GM21423 (cell line): ENCODE data around the gene MCCC2.
"Not testable (repeated sequence)": the region's sequence is repeated elsewhere in the genome, so short reads cannot be mapped to it uniquely, and the experiment has no call there.

Experiments used
- ATAC-seq: cut with Tn5 transposase; IDR thresholded peaks from one replicate; pipeline ENCODE4 v1.9.1; 2021; ENCODE audit warnings: mild to moderate bottlenecking, moderate library complexity; ENCODE audit not compliant: unreplicated experiment

Gene MCCC2

DNA sequence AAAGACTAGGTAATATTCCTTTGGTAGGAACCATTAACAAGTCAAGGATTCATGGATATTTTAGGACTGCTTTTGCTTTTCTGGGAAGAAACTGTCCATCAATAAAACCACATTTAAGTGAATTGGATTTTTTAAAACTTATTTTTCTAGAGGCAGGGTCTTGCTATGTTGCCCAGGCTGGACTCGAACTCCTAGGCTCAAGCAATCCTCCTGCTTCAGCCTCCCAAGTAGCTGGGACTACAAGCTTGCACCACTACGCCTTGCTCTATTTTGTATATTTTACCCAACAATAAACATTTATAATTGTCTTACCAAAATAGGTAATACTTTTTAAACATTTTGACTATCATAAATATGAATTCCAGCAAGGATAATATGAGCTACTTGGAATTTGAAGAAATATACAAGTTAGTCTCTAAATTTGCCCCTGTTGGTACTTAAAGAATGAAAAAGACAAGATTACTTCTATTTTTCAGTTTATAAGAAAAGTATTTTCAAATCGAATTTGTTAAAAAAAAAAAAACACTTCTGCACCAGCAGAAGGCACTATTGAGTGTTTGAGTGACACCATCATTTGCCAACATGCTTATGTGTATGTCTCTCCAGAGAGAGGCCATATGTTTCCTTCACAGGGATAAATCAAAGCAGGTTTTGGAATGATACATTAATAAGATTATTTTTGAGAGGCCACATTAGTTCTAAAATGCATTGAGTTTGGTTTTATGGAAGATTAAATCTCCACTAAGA is 71.9 kb downstream of the MCCC2 start:
- ATAC-seq = no peak

DNA sequence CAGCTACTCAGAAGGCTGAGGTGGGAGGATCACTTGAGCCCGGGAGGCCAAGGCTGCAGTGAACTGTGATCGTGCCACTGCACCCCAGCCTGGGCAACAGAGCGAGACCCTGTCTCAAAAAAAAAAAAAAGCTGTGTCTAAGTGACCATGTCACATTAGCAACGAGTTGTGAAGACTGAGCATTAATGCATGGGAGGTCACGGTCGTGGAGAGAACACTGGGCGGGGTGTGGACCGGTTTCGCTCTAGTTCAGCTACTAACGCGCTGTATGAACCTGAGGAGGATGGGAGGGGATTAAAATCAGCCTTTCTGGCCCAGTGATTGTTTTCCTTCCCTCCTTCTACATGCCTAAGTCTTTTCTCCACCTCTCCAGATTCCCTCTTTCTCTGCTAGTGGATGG is 75.2 kb downstream of the MCCC2 start:
- ATAC-seq = no peak

DNA sequence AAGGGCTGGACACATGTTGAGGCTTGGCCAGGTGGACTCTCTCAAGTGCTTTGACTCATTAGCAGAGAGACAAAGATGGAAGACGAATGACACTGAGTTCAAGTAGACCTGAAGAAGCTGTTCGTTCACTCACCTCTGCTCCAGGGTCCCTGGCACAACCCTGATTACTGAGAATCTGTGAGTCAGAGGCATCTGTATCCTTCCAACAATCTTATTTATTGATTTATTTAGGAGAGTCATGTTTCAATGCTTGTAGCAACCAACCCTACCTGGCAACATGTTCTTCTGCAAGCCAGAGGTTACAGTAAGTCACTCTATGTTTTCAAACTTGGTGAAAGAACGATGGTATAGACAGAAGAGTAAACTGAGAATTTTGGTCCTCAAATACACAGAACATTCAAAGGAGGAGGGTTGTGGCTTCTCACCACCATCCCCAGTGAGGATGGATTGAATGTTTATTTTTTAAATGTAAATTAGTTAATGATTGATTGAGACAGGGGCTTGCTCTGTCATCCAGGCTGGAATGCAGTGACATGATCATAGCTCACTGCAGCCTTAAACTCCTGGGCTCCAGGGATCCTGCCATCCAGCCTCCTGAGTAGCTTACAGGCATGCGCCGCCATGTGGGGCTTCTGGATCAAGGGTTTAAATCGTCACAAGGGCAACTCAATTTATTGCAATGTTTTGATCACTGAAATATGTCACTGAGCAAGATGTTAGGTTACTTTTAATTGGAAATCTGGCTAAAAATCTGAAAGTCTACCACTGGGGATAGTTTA is 76.2 kb downstream of the MCCC2 start:
- ATAC-seq = no peak

DNA sequence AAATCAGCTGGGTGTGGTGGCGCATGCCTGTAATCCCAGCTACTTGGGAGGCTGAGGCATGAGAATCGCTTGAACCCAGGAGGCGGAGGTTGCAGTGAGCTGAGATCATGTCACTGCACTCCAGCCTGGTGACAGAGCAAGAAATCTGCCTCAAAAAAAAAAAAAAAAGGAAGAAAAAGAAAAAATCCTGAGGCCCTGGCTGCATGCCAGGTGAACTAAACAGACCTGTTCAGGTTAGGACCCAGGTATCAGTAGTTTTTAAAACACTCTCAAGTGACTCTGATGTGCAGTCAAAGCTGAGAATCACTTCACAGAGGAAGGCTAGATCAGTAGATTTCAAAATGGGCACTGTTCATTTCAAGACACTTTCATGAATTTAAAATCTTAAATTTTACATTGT is 77.5 kb downstream of the MCCC2 start:
- not testable (repeated sequence) for ATAC-seq

DNA sequence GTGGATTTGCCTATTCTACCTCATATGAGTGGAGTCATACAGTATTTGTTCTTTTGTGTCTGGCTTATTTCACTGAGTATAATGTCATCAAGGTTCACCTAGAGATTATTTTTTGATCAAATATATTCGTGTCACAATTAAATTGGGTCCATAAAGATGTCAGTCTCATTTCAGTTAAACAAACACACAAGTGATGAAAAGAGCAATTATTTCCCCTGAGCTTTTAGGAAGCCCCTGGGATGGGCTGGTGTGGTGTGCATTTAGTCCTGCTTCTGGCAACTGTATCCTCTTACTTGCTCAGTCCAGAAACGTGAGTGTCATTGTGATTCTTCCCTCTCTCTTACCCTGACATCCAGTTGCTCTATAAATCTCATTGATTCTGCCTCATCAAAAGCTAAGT is 79.2 kb downstream of the MCCC2 start:
- ATAC-seq = no peak

DNA sequence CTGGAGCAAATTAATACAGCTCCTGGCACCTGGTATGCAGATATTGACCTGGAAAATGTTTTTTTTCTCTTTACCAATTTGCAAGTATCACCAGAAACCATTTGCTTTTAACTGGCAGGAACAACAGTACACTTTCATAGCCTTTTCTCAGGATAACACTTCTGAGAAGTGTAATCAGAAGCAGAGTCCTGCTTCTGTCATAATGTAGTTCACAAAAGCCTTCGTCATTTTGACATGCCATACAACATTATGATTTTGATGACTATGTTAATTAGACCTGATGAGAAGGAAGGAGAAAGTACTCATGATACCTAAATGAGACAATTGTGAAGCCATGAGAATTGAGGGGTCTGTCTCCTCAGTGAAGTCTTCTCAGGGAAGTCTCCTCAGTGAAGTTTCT is 90.8 kb downstream of the MCCC2 start:
- ATAC-seq = no peak

DNA sequence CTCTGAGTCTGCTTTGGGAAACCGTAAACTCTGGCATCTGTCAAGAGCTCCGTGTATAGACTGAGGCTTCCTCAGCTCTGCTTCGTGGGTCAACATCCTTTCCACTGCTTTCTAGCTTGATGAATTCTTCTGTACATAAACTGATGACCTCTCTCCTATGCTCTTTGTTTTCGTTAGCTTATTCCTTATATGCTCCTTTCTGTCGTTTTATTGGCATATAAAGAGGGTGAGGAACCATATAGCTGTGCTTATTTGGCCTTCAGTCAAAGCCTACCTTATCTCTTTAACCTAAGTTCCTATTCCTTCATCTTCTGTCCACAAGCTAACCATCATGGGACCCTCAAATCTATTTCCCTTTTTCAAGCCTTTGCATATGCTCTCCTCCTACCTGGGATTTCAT is 92.6 kb downstream of the MCCC2 start:
- no peak for ATAC-seq

DNA sequence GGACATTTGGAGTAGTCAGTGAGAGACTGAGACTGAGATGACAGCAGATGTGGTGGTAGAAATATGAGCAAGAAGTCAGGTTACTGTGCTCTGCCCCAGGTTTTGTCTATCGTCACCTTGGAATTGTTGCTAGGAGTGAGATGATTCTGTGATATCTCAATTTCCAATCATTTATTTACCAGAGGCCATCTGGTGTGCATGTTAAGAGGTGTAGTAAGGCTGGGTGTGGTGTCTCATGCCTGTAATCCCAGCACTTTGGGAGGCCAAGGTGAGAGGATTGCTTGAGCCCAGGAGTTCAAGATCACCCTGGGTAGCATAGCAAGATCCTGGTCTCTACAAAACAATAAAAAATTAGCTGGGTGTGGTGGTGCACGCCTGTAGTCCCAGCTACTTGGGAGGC is 93.4 kb downstream of the MCCC2 start:
- ATAC-seq = no peak

DNA sequence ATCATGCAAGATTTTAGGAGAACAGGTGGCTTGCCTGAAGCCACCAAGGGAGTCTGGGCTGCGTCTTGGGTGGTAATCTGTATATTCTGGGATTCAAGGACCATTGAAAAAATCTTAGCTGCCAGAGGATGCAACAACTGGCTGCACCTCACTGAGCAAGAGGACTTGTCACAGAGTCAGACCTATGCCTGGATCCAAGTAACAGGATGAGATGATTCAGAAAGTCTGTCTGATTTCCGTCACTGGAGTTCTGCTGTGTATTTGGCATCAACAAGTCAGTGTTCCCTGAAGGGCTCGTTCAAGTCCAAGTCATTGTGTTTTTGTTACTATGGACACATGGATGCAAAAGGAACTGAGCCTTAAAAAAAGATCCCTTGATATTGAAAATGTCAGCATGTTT is 94.2 kb downstream of the MCCC2 start:
- no peak for ATAC-seq

DNA sequence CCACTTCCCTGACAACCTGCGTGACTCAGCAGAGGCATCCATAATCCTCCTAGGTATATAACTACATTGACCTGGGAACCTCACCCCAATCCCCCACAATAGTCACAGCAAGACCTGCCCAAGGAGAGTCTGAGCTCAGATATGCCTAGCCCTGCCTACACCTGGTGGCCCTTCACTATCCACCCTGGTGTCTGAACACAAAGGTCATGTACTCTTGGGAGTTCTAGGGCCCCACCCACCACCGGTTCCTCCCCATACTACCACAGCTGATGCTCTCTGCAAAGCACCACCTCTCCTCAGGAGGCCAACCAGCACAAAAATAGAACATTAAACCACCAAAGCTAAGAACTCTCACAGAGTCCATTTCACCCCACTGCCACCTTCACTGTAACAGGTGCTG is 97.2 kb downstream of the MCCC2 start:
- no peak for ATAC-seq

DNA sequence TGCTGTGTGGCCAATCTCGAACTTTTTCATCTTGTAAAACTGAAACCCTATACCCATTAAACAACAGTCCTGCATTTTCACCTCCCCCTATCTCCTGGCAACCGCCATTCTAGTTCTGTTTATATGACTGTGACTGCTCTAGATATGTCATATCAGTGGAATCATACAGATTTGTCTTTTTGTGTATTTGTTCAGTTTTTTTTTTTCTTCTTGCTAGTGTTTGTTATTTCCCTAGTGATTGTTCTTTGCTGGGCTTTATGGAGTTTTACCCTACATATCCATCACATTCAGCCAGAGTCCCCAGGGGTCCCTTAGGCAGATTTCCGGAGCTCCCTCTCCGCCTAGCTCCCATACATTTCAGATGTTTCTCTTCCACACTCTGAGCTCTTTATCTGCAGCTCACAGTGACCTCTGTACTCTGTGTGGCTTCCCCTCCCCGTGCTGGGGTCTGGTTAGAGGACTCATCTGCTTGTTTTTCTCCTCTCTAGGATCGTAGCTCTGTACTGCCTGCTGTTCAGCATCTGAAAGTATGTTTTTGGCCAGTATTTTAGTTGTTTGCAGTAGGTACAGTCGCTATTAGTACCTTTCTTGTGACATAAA is 106.8 kb downstream of the MCCC2 start:
- ATAC-seq = no peak

DNA sequence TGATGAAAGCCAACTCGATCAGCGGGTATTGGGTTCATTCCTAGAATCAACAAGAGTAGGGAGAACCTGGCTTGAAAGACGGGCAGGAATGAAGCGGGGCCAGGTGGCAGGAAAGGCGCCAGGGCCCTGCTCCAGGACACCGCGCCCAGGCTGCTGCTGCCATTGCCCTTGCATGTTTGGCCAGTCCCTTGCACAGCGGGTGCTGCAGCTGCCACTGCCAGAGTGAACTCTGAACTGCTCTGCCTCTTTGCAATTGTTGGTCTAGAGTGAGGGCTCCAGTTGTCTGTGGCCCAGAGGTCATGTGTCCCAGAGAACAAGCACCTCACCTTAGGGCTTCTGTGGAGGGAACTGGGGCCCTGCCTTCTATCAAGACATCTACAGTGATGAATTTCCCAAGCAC is 107.9 kb downstream of the MCCC2 start:
- ATAC-seq = no peak

DNA sequence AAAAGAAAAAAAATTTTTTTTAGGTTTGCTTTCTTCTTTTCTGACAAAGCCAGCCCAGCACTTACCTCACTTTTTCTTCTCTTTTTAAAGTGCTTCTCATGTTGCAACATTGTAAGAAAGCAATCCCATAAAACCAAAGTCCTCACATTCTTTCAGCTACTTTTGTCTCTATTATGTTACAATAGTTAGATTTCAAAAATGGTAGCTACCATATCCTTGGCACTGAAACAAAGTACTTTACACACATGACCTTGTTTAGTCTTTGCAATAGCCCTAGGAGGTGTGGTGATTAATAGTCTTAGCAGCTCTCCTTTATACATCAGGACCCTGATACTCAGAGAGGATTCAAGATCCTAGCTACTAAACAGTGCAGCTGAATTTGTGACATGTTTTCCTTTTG is 108.5 kb downstream of the MCCC2 start:
- ATAC-seq = no peak

DNA sequence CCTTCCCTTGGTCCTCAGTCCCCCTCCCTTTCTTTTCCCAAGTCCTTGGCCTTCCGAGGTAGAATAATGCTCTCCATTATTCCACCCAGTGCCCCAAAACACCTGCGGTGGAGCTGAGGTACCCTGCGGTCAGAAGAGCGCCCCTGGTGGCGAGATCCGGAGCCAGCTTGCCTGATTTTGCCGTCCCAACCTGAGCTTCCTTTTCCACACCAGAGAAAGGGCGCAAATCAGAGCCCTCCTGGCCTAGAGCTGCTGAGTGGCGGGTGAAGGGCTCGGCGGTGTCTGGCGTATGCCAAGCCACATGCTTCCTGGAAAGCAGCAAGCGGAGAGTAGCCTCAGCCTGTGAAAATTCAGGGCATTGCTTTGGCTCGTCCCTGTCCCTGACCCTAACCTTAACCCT is 110.8 kb downstream of the MCCC2 start:
- ATAC-seq = no peak

DNA sequence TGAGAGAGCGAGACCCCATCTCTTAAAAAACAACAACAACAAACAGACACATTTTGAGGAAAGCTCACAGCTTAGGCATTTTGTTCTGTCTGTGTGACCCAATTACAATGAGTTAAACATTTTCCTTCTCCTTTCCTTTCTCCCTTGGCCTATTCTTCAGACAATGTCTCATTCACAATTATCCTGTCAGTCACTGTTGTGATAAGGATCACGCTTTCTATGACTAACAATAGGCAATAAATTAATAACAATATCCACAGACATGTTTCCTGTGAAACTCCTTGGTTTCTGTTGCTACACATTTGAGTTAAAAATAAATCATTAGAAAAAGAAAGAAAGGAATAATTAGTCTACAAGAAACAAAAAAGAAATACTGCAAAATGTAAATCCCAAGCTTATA is 112.1 kb downstream of the MCCC2 start:
- no peak for ATAC-seq

DNA sequence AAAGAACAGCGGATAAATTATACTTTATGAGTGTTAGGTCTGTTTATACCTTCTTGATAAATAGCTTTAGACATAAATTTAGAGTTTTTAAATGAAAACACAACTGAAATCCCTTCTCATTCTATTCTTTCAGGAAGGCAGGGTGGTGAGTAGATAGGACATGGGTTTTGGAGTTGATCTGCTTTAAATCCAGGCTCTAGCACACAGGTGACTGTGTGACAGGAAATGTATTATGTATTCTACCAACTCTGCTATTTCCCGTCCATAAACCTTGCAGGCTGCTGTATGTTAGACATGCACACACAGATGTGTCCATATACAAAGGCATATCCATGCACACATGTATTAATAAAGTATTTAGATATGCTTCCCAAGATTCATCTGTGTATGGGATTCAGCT is 112.6 kb downstream of the MCCC2 start:
- ATAC-seq = no peak

DNA sequence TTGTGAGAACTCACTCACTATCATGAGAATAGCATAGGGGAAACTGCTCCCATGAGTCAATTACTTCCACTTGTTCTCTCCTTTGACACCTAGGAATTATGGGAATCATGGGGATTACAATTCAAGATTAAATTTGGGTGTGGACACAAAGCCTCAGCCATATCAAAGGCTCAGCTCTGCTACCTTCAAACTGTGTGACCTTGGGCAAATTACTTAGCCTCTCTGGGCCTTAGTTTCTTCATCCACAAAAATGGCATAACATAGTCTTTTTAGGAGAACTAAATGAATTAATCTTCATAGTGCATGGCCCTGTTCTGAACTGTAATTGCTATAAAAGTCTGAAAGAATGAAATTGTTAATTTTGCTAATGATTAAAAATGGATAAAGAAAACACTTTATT is 113.7 kb downstream of the MCCC2 start:
- ATAC-seq = no peak

DNA sequence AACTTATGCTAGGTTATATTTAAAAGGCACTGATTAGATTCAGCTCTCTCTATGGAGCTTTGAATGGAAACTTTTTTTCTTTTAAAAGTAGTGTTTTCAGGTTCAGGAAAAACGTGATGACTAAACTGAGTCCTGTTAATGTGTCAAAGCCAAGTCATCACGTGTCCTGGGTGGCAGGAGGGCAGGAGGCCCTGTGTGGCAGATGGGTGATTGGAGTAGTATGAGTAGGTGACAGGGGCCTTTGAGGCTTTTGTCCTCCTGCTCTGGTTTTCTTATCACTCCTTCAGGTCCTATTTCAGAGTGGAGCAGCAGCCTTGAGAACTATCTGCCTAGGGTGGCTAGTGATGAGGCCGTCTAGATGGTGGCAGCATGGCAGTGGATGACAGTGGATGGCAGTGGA is 114.3 kb downstream of the MCCC2 start:
- no peak for ATAC-seq

DNA sequence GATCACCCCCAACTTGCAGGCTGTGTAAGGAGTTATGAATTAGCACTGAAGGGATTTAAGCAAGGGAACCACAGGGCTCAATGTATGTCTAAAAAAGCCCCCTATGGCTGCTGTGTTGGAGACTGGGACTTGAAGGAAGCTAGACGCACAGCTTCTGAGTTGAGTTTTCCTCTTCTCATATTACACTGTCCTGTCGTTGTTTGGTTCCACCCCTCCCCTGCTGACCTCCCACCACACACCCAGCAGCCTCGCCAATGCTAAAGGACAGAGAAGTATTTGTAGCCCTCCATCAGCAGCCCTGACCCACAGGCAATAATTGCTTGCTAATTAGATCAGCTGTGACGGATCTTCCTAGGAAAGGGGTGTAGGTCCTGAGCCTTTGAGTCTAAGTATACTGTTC is 116.8 kb downstream of the MCCC2 start:
- no peak for ATAC-seq

DNA sequence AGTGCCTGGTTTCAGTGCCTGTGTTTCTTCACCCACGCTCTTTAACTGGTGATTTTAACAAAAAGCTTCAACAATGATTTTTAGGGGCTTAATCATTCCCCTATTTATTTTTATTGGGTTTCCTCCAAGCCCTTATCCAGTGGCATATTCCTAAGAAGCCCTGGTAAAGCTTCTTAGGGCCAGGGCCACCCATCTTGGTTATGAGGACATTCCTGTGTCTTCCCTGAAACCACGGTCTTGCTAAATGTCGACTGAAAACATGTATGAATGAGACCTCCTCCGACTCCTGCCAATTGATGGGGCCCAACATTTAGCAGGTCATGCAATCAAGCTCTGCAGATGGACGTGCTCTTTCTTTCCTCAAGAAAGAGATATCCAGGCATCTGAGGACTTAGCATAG is 118.3 kb downstream of the MCCC2 start:
- no peak for ATAC-seq

DNA sequence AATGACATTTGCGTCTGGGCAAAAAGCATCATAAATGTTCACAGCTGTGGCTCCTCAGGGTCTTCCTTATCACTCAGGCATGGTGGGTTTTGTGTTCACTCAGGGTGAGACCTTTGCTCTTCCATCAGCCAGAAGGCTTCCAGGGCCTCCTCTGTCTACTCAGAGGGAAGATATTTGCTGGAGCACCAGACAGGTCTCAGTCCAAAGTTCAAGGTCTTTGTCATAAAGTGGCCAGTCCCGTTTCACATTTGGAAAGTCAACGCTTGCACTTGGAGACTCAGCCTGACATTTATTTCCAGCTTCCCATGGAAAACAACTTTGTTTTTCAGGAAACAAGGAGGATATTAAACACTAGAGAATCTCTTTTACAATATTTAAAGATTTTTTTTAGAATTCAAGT is 119.8 kb downstream of the MCCC2 start:
- no peak for ATAC-seq
